Stimulated activated CD4-positive, alpha-beta T cell treated with anti-CD3 and anti-CD28 coated beads, Interleukin-15, amount 100 ng/mL, for 24 hours (primary cell): ENCODE measurements around the gene TPT1.
"Not testable (repeated sequence)": the region's sequence is repeated elsewhere in the genome, so short reads cannot be mapped to it uniquely, and the experiment has no call there.

Source experiments
- DNase-seq: peaks from one replicate; pipeline ENCODE4 v3.0.0-alpha.2; 2020

TPT1 gene

DNA sequence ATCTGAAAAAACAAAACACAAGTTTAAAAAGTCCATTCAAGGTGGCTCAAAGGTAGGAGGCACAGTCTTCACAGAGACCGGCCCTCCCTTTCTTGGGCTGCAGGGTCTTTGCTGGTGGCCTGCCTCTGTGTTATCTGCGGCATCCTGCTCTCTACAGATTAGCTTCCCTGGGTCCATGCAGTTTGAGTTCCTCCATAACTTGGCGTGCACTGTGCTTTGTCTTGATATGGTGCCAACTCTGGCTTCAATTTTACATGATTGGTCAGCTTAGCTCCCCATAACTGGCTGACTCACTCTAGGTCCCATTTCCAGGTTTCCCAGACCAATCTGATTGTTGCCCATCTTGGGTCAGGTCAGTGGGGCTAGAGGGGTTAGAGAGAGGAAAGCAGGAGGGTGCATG lies 41.8 kb downstream of the TPT1 start:
- no peak for DNase-seq

DNA sequence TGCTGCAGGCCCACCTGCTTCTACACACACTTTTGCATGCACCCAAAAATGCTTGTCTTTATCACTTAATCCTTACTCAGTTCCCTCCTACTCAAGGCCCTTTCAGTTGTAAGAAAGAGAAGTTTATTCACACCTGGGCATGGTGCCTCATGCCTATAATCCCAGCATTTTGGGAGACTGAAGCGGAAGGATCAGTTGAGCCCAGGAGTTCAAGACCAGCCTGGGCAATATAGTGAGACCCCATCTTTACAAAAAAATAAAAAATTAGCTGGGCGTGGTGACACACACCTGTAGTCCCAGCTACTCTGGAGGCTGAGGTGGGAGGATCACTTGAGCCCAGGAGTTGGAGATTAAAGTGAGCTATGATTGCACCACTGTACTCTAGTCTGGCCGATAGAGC lies 42.4 kb downstream of the TPT1 start:
- DNase-seq: not testable (repeated sequence)

DNA sequence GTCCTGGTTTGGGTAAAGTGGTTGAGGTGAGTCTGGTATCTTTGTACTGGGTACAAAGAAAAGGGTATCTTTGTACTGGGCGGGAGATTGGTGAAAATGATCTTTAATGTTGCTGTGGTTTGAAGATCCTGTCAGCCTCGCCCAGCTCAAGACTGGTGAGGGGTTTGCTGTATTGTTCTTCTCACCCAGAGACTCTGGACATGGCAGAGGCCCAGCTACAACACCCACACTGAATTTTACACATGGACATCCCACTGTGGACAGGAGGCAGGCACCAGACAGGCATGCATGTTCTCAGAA lies 42.8 kb downstream of the TPT1 start:
- no peak for DNase-seq

- peak; percentile 34 for DNase-seq
Observed at GRCh38 chr13:45297456-45298205, 43.4 kb downstream of the TPT1 start.

- no peak for DNase-seq
Observed at GRCh38 chr13:45296259-45296658, 44.7 kb downstream of the TPT1 start.

DNA sequence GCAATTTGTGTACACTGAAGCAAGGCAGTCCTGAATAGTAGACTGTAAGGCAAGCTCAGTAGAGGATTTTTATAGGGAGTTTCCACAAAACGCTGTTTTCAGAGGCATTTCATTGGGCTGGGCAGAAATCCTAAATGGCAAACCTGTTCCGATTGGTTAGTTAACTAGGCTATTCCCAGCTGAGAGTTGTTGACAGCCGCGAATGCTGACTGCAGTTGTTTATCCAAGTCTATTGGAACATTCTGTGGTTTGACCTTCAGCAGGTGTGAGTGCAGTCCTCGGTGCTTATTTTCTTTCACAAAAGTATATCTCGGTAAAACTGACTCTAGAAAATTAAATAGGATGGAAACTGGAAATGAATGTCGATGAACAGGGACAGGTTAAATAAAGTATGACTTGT lies 45.4 kb downstream of the TPT1 start:
- DNase-seq: no peak

GRCh38 chr13:45292176-45292575 lies 48.8 kb downstream of the TPT1 start:
- no peak for DNase-seq

GRCh38 chr13:45289936-45290563 lies 50.9 kb downstream of the TPT1 start:
- no peak for DNase-seq
